ENCODE measurements around the gene MNX1.

Gene MNX1

GRCh38 chr7:157014635-157015555 is 4.4 kb upstream of the MNX1 start:
- DNase-seq = no peak

- DNase-seq = peak; percentile 74
Measured at GRCh38 chr7:157013602-157014549, 3.4 kb upstream of the MNX1 start.

- DNase-seq = peak; percentile 70
Measured at GRCh38 chr7:157013101-157013500, 2.6 kb upstream of the MNX1 start.

- DNase-seq = no peak
Measured at GRCh38 chr7:157012113-157012547, 1.7 kb upstream of the MNX1 start.

- peak; percentile 72 for DNase-seq
Measured at GRCh38 chr7:157011333-157012112, 1.1 kb upstream of the MNX1 start.

GRCh38 chr7:157009778-157010587 is 480 bp downstream of the MNX1 start:
- DNase-seq = peak; percentile 52

GRCh38 chr7:157009170-157009777 is 1.2 kb downstream of the MNX1 start:
- peak; percentile 59 for DNase-seq

- DNase-seq = no peak
Measured at GRCh38 chr7:157008206-157009169, 2.0 kb downstream of the MNX1 start.

- no peak for DNase-seq
Measured at GRCh38 chr7:157007470-157008066, 2.9 kb downstream of the MNX1 start.

GRCh38 chr7:157006829-157007469 is 3.5 kb downstream of the MNX1 start:
- no peak for DNase-seq

GRCh38 chr7:157006205-157006747 is 4.2 kb downstream of the MNX1 start:
- DNase-seq = no peak

- DNase-seq = no peak
Measured at GRCh38 chr7:157005456-157006204, 4.8 kb downstream of the MNX1 start.

GRCh38 chr7:157004521-157005455 is 5.7 kb downstream of the MNX1 start:
- no peak for DNase-seq

- no peak for DNase-seq
Measured at GRCh38 chr7:157003756-157004520, 6.5 kb downstream of the MNX1 start.

GRCh38 chr7:157003445-157003755 is 7.1 kb downstream of the MNX1 start:
- no peak for DNase-seq

- no peak for DNase-seq
Measured at GRCh38 chr7:157002819-157003421, 7.5 kb downstream of the MNX1 start.

Data from RPMI8226 (cell line).